Smooth muscle cell (in vitro differentiated cells): ENCODE results near the gene PELI3. TPM values are rescaled to one million over a fixed set of nuclear protein-coding genes. Genes with fewer than 3 reads are reported as not detected.

Experiments used
- DNase-seq: peaks from one replicate; lab custom pipeline; 2025; ENCODE audit not compliant: unreplicated experiment; lab: John Stamatoyannopoulos, UW
- H2AFZ ChIP-seq: fragments of 200-600 bp; sonication (generic); 2 replicates; pipeline ENCODE4 v1.6.0; 2016; ENCODE audit warnings: antibody characterized with exemption, low read depth, mild to moderate bottlenecking
- H3F3A ChIP-seq: fragments of 200-600 bp; sonication (generic); 2 replicates; pipeline ENCODE4 v1.6.0; 2017; ENCODE audit warnings: antibody characterized with exemption, low read depth
- H3K27ac ChIP-seq: fragments of 200-600 bp; sonication (generic); 2 replicates; pipeline ENCODE4 v1.5.1; 2016; ENCODE audit warnings: low read depth, mild to moderate bottlenecking
- H3K27me3 ChIP-seq: fragments of 200-600 bp; sonication (generic); 2 replicates; pipeline ENCODE4 v1.6.1; 2016; ENCODE audit warnings: low read depth, mild to moderate bottlenecking
- H3K36me3 ChIP-seq: fragments of 200-600 bp; sonication (generic); 2 replicates; pipeline ENCODE4 v1.5.1; 2016; ENCODE audit warnings: low read depth
- H3K4me1 ChIP-seq: fragments of 200-600 bp; sonication (generic); 2 replicates; pipeline ENCODE4 v1.5.1; 2016; ENCODE audit warnings: low read depth
- H3K4me2 ChIP-seq: fragments of 200-600 bp; sonication (generic); 2 replicates; pipeline ENCODE4 v1.6.0; 2016; ENCODE audit warnings: mild to moderate bottlenecking
- H3K4me3 ChIP-seq: fragments of 200-600 bp; sonication (generic); 2 replicates; pipeline ENCODE4 v1.5.1; 2016; ENCODE audit warnings: mild to moderate bottlenecking
- H3K79me2 ChIP-seq: fragments of 200-600 bp; sonication (generic); 2 replicates; pipeline ENCODE4 v1.6.0; 2016; ENCODE audit warnings: low read depth, mild to moderate bottlenecking
- H3K9ac ChIP-seq: fragments of 200-600 bp; sonication (generic); 2 replicates; pipeline ENCODE4 v1.6.0; 2016; ENCODE audit warnings: low read depth
- H3K9me3 ChIP-seq: fragments of 200-600 bp; sonication (generic); replicated peaks from 2 replicates; pipeline ENCODE4 v1.5.1; 2016; ENCODE audit warnings: low read depth
- H4K20me1 ChIP-seq: fragments of 200-600 bp; sonication (generic); 2 replicates; pipeline ENCODE4 v1.6.0; 2016; ENCODE audit warnings: low read depth
- CTCF ChIP-seq: fragments of 200-600 bp; sonication (generic); IDR thresholded peaks from 2 replicates; pipeline ENCODE4 v1.5.1; 2017; ENCODE audit warnings: borderline replicate concordance, mild to moderate bottlenecking, antibody characterized with exemption; ENCODE audit not compliant: insufficient read depth, poor library complexity, severe bottlenecking
- WGBS: methylation state at CpG from one replicate; pipeline ENCODE4 v1.1.7; 2016; ENCODE audit warnings: low lambda C conversion rate; 5-methylcytosine and 5-hydroxymethylcytosine counted together
- polyA plus RNA-seq: library from polyadenylated mRNA; unstranded; fragments of >200 nt; fragmentation: Nextera tagmentation; extraction: Ambion mirVana; gene quantifications from 2 replicates; pipeline ENCODE4 v1.2.1, GENCODE V29; 2016
- total RNA-seq: library from RNA; depleted of rRNA; stranded (reverse); fragments of >200 nt; gene quantifications from 2 replicates; pipeline ENCODE4 v1.2.3, GENCODE V29; 2014

PELI3 gene
- total and polyA plus RNA-seq, 2 experiments from 2014 or later: 2.1 to 9.4 TPM

DNA sequence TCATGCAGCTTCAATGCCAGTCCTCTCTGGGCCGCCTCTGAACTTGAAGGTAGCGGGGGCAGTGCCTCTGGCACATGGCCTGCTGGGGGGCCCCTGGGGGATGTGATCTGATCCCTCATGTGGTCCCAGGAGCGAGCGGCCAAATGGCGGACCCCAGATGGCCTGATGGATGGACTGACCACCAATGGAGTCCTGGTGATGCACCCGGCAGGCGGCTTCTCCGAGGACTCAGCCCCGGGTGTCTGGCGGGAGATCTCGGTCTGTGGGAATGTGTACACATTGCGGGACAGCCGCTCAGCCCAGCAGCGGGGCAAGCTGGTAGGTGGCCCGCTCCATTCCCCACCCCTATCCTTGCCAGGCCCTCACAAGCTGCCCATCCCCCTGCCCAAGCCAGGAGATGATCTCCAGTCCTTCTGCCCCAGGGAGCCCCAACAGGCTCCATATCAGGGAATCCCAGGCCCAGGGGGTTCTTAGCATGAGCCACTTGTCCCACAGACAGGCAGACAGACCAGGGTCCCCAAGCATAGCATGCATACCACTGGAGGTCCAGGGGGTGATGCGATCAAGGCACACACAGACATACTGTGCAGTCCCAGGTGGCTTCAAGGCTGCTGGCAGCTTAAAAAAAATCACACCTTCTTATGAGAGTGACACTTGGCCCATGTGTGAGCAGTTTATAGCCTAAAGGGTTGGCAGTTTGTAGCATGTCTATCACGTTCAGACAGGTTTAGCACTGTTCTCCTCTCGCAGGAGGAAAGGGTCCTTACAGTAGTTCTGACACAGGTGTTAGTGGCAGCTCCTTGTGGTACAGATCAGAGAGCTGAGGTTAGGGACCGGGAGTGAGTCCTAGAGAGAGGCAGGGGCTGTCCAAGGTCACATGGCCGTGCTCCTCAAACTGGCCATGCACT is 7.2 kb downstream of the PELI3 start:
- H3K9me3 ChIP-seq: no peaks in the 10 kb centered on the region
- no peak overlapping the region for H3K4me3 ChIP-seq
- H2AFZ ChIP-seq: no peak overlapping the region
- no peaks in the 10 kb centered on the region for H3K36me3 ChIP-seq
- no peaks in the 10 kb centered on the region for H3F3A ChIP-seq
- no peak overlapping the region for H3K27ac ChIP-seq
- no peak for DNase-seq
- no peaks in the 10 kb centered on the region for H4K20me1 ChIP-seq
- no peak for TF ChIP-seq CTCF
- H3K27me3 ChIP-seq: no peaks in the 10 kb centered on the region
- 99% methylated on average over 20 of the region's 20 CpGs for WGBS
- no peaks in the 10 kb centered on the region for H3K4me1 ChIP-seq
- peaks cover under 1% of the 10 kb centered on the region for H3K79me2 ChIP-seq
- H3K4me2 ChIP-seq: no peak overlapping the region
- no peak overlapping the region for H3K9ac ChIP-seq

- DNase-seq: no peak
- peaks cover 4% of the 10 kb centered on the region for H3K79me2 ChIP-seq
- H3K9me3 ChIP-seq: no peaks in the 10 kb centered on the region
- no peaks in the 10 kb centered on the region for H3K27me3 ChIP-seq
- H3K4me2 ChIP-seq: no peak overlapping the region
- no peak overlapping the region for H3K4me3 ChIP-seq
- WGBS: 96% methylated on average over 43 of the region's 44 CpGs
- H3K4me1 ChIP-seq: no peaks in the 10 kb centered on the region
- H3F3A ChIP-seq: no peaks in the 10 kb centered on the region
- no peak overlapping the region for H3K9ac ChIP-seq
- no peak overlapping the region for H2AFZ ChIP-seq
- no peaks in the 10 kb centered on the region for H3K36me3 ChIP-seq
- no peaks in the 10 kb centered on the region for H4K20me1 ChIP-seq
- no peak overlapping the region for H3K27ac ChIP-seq
- TF ChIP-seq CTCF: no peak
These were observed 8.9 kb downstream of the PELI3 start for GRCh38 chr11:66475349-66476172.

DNA sequence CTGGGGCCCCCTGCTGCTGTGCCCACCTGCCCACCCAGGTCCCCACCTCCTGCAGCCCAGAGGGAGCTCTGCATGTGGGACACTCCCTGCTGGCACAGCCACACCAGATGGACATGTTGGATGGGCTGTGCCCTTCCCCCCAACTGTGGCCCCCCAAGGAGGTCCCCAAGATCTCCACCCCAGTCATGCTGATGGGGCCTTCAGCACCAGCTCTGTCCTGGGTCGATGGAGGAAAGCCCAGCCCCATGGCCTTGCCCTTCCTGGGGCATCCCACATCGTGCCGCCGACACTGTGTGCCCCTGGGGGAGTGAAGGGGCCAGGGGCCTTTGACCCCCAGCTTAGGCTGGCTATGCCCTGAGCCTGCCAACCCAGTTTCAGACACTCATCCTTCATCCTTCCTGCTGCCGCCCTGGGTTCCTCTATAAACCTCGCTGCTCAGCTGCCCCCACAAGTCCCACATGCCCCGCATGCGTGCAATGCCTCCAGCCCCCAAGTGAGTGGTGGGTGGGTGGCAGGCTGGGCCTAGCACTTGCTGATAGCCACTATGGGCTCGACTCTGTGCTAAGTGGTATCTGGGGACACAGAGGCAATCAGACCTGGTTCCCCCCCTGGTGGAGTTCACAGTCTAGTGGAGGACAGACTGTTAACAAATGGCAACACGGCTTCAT is 9.6 kb downstream of the PELI3 start:
- H3K79me2 ChIP-seq: peaks cover 4% of the 10 kb centered on the region
- no peaks in the 10 kb centered on the region for H3K36me3 ChIP-seq
- H3K27ac ChIP-seq: no peak overlapping the region
- no peaks in the 10 kb centered on the region for H3K4me1 ChIP-seq
- no peaks in the 10 kb centered on the region for H3K9me3 ChIP-seq
- no peak for DNase-seq
- no peaks in the 10 kb centered on the region for H4K20me1 ChIP-seq
- H3F3A ChIP-seq: no peaks in the 10 kb centered on the region
- TF ChIP-seq CTCF: no peak
- 96% methylated on average over 10 of the region's 10 CpGs for WGBS
- H3K4me3 ChIP-seq: no peak overlapping the region
- H3K27me3 ChIP-seq: no peaks in the 10 kb centered on the region
- no peak overlapping the region for H2AFZ ChIP-seq
- no peak overlapping the region for H3K4me2 ChIP-seq
- no peak overlapping the region for H3K9ac ChIP-seq
